ENCODE measurements around the gene MITF. TPM values are rescaled to one million over a fixed set of nuclear protein-coding genes. Genes with fewer than 3 reads are reported as not detected.
A peak's percentile ranks its signal among the peaks of the same experiment; 100 is the strongest.

MITF gene
- total RNA-seq, 4 donors from 2014 or later = 13.7 to 39.0 (median 27.4) TPM

DNA sequence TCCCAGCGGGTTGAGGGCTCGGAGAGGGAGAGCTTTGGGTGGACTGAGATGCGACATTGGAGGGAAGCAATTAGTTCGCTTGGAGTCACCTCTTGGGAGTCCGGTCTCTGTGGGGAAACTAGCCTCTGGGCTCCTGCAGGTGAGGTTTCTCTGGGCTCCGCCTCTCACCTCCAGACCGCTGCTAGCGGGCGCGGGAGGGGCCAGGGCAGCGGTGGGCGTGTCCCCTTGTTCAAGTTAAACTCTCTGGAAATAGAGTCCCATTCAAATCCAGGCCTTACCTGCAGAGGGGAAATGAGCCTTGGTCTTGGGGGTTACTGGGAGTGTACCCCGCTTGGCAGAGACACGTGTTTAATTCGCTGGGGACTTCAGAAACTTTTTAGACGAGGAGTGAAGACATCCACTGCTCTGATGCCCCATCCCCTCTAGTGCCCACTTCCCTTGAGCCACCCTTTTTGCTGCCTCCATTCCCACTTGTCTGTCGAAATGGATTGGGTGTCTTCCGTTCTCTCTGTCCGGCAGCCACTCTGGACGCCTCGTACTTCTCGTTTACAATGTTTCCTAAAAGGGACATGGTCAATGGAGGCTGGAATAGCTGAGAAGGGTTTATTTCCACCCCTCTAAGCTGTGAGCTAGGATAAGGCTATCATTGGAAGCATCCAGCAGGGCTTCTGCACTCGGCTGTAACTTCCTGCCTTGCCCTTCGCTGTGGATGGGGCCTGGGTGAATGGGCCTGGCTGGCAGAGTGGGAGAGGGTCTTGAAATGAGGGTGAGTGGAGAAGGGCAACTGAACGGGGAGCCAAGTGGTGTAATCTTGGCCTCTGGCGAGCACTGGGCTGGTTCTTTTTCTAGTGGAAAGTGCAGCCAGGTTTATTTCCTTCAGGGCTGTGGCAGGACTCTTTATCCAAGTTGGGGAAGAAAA, 1.1 kb downstream of the MITF start:
- TF ChIP-seq, protein P1, sequence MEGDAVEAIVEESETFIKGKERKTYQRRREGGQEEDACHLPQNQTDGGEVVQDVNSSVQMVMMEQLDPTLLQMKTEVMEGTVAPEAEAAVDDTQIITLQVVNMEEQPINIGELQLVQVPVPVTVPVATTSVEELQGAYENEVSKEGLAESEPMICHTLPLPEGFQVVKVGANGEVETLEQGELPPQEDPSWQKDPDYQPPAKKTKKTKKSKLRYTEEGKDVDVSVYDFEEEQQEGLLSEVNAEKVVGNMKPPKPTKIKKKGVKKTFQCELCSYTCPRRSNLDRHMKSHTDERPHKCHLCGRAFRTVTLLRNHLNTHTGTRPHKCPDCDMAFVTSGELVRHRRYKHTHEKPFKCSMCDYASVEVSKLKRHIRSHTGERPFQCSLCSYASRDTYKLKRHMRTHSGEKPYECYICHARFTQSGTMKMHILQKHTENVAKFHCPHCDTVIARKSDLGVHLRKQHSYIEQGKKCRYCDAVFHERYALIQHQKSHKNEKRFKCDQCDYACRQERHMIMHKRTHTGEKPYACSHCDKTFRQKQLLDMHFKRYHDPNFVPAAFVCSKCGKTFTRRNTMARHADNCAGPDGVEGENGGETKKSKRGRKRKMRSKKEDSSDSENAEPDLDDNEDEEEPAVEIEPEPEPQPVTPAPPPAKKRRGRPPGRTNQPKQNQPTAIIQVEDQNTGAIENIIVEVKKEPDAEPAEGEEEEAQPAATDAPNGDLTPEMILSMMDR (IDR thresholded peaks at IDR 0.05) = no peak
- no peak for DNase-seq (ENCODE audit: low spot score)
- ATAC-seq (ENCODE audit: low FRiP score) = peak; percentile 22

DNA sequence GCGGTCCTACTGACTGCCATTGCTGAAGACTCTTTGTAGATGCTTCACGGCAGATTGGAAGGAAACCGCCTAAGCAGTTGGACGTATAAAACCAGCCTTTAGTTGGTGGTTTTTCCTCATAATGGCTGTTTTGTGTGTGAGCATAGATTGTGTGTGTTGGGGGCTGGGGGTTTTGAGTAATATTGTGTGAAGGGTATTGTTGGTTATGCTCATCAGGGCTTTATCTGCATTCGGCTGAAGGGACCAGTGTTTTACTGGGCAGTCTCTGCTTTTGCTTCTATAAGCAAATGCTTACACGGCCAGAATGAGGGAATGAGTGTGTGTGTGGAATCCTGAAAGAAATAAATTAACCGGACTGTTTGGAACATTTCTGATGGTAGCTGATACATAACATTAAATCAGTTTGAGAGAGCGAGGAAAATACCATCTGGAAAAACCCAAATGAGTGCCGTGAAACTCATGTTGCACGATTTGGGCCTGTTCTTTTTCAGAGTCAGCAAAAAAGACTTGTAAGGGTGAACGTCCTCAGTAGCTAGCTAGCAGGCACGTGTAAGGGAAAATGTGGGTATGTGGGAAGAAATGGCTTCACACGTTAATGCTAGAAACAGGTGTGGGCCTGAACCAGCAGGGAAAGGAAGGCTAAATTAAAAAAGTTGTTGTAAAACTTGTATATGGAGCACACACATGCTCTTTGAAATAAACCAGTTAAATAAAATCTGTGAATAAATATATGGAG, 1.9 kb downstream of the MITF start:
- no peak for DNase-seq (ENCODE audit: low spot score)
- no peak for ATAC-seq (ENCODE audit: low FRiP score)
- TF ChIP-seq, protein P1 (IDR thresholded peaks at IDR 0.05) = no peak

DNA sequence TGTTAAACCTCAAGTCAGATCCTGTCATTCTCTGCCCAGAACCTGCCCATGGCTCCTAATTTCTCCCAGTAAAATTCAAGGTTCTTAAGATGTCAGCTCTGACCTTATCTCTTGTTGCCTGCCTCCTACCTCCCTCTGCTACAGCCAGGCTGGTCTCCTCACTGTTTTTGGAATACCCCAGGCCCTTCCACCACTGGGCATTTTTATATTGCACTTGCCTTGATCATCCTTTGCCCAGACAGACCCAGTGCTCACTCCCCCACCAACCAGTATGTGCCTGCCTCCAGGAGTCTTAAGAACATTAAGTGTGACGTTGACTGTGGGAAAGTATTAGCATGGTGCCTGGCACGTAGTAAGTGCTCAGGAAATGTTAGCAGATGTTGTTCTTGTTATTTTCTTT, 3.1 kb downstream of the MITF start:
- ATAC-seq (ENCODE audit: low FRiP score) (no peak), DNase-seq (ENCODE audit: low spot score) (no peak)
- TF ChIP-seq, protein P1 (IDR thresholded peaks at IDR 0.05) = no peak

DNA sequence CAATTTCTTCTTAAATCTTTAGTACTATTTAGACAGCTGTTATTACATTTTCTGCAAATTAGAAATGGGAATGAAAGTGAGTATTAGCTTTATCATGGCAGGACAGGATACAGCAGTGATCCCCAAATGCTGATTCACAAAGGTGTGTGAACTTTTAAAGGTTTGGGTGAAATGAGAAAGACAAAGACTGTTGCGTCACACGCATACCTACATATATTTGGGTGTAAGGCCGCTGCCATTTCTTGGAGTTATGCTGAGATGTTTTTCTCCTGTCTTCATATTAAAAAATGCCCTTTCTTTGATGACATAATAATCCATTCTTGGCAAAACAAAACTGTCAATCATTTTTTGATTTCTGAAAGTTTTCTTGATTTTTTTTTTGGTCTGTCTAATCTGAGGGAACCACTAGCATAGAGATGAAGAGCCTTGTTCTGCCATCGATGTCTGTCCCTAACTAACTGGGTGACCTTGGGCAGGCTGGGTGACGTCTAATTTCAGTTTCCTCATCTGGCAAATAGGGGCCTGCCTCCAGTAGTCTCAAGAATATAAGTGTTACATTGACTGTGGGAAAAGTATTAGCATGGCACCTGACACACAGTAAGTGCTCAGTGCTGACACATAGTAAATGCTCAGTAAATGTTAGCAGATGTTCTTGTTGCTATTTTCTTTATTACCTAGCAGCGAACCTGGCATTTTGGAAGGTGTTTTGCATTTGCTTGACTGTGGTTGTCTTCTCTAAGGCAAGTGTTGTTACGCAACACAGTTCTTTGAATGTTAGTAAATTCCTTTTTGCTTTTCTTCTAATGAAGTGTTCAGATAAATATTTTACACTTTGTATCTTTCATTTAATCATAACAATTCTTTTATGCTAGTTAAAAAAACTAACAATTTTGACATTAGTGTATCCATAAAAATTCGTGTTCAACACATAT, 5.0 kb downstream of the MITF start:
- no peak for ATAC-seq (ENCODE audit: low FRiP score)
- no peak for DNase-seq (ENCODE audit: low spot score)
- TF ChIP-seq, protein P1 (IDR thresholded peaks at IDR 0.05) = no peak

DNA sequence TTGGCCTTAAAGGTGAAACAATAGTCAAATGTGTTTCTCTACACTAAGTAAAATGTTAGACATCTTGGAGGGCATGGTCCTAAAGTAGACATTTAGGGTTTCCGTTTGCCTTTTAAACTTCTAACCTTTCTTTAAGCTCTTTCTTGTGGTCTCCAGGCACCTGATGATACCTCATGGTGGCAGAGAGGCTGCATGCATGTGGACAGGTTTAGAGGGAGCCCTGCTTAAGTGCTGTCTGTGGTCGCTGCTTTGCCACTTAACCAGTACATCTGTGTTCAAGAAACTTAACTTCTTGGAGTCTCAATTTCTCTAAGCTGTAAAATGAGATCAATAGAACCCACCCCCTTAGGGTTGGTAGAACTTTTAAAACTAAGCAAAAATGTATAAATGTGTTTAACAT, 6.2 kb downstream of the MITF start:
- DNase-seq (ENCODE audit: low spot score) = no peak
- TF ChIP-seq, protein P1 (IDR thresholded peaks at IDR 0.05) = no peak

DNA sequence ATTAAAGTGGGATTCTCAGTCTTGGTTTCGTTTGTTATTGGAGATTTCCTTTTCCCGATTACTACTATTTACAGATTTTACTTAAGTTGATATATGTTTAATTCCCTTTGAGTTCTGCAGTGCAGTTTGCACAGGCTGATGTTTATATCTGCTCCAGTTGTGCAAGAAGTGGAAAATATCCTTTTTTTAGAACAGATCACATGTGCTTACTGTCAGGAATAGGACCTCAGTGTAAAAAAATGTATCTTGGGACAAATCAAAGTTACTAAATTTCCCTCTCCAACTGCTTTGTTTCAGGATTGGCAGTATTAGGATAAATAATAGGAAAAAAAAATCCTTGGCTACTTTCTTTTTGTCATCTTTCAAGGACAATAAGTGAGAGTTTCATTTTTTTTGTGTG, 6.9 kb downstream of the MITF start:
- no peak for DNase-seq (ENCODE audit: low spot score)
- TF ChIP-seq, protein P1 (IDR thresholded peaks at IDR 0.05) = no peak
- no peak for ATAC-seq (ENCODE audit: low FRiP score)

More for the DNA sequence above, 6.2 kb downstream of the MITF start:
- no peak for ATAC-seq (ENCODE audit: low FRiP score)

Data from omental fat pad (tissue), 4 donors.